Adrenal gland (tissue), 12 donors: ENCODE data around the gene CIAPIN1. TPM values are rescaled to one million over a fixed set of nuclear protein-coding genes. Genes with fewer than 3 reads are reported as not detected.

ENCODE experiments used
- DNase-seq, 7 donors: peaks; one replicate each; pipeline ENCODE4 v3.0.0-alpha.2; 2019 to 2020
- H3K27ac ChIP-seq, 5 donors: fragments of 200-600 bp; sonication (generic) in 4 of 5; 1 replicate in 3 of 5; 2 replicates in 2 of 5; pipeline versions ENCODE4 v1.5.1 to v1.8.0; 2016 to 2020; ENCODE audit warnings: mild to moderate bottlenecking in 1 of 5
- H3K27me3 ChIP-seq: fragments of 200-600 bp; 2 replicates; pipeline ENCODE4 v1.8.0; 2021
- H3K36me3 ChIP-seq, 2 donors: fragments of 200-600 bp; replicated peaks in 1 of 2; 1 replicate in 1 of 2; 2 replicates in 1 of 2; pipeline versions ENCODE4 v1.5.1 to v1.8.0; 2018 to 2022
- H3K4me1 ChIP-seq, 2 donors: fragments of 200-600 bp; replicated peaks in 1 of 2; 1 replicate in 1 of 2; 2 replicates in 1 of 2; pipeline versions ENCODE4 v1.5.1 to v1.8.0; 2018 to 2021
- H3K4me3 ChIP-seq, 4 donors: fragments of 200-600 bp; sonication (generic) in 3 of 4; one replicate each; pipeline ENCODE4 v1.5.1; 2016 to 2018
- H3K9me3 ChIP-seq, 3 donors: fragments of 200-600 bp; sonication (generic) in 1 of 3; replicated peaks in 1 of 3; 1 replicate in 2 of 3; 2 replicates in 1 of 3; pipeline versions ENCODE4 v1.5.1 to v1.8.0; 2016 to 2021
- CTCF ChIP-seq, 6 experiments: fragments of 450-650 bp in 4 of 6; fragments of 200-600 bp in 2 of 6; sonication (generic) in 1 of 6; IDR thresholded peaks; 1 replicate in 5 of 6; 2 replicates in 1 of 6; pipeline versions ENCODE4 v1.5.1 to v1.8.0; 2016 to 2021; ENCODE audit warnings: antibody characterized with exemption in 6 of 6, mild to moderate bottlenecking in 2 of 6, moderate library complexity in 1 of 6
- POLR2A ChIP-seq, 2 donors: fragments of 450-650 bp; IDR thresholded peaks; one replicate each; pipeline ENCODE4 v1.6.1; 2017; ENCODE audit warnings: antibody characterized with exemption in 2 of 2, mild to moderate bottlenecking in 2 of 2, moderate library complexity in 1 of 2
- WGBS, 4 donors: extraction: QIAGEN DNeasy Blood & Tissue Kit in 2 of 4; methylation state at CpG; one replicate each; pipeline versions ENCODE4 v1.1.5 to v1.1.7; 2013 to 2017; 5-methylcytosine and 5-hydroxymethylcytosine counted together
- intact Hi-C, 2 donors: fragments of 100-400 bp; cut with DNase I; formaldehyde crosslinking; loops; one replicate each; pipeline versions ENCODE4 v1.14.1 to v1.15.0; 2022 to 2023
- polyA plus RNA-seq, 3 donors: library from polyadenylated mRNA; stranded (reverse); fragments of 200-250 nt in 2 of 3; fragments of 350-450 nt in 1 of 3; fragmentation: Illumina TruSeq in 1 of 3; extraction: RNeasy Lipid Tissue Mini Kit (QIAGEN cat#74804) in 1 of 3; gene quantifications; one replicate each; pipeline ENCODE4 v1.2.3, GENCODE V29; 2013 to 2014
- total RNA-seq, 9 donors: library from RNA; depleted of rRNA in 4 of 9; stranded (reverse); fragments of >200 nt in 4 of 9; fragments of 120-200 nt in 1 of 9; fragmentation: NEBNext Ultra II Directional in 1 of 9; extraction: Animal tissue kit (Norgen Biotek cat#: 25700) in 1 of 9; gene quantifications; one replicate each; pipeline versions ENCODE4 v1.1.0 to v1.2.4, GENCODE V29; 2013 to 2023
- donor health status: healthy with polysubstance abuse.
- donor health status: Bipolar disorder and iron deficiency.
- donor health status: DM: yes; HTN: yes; CAD: no.
- donor health status: DM: no; HTN: no; CAD: no.
- donor health status: DM: no; HTN: no; CAD: no.
- donor health status: DM: yes; HTN: yes; CAD: no.

CIAPIN1 gene
- total and polyA plus RNA-seq, 12 donors = 15.8 to 155 (median 50.7) TPM

- intact Hi-C loops = loop anchor here in 1 of 2 donors (5.0 kb wide), 1 partner anchor 41 kb away; no protein-coding TSS in a partner anchor
- Histone ChIP-seq H3K27ac (peak overlapping the region in 1 of 5 donors; percentile 20), H3K9me3 (no peaks in the 10 kb centered on the region), H3K4me1 (peaks cover 6 to 33% of the 10 kb centered on the region in 2 donors), H3K27me3 (no peaks in the 10 kb centered on the region), H3K4me3 (no peak overlapping the region), H3K36me3 (peaks cover 0 to 39% of the 10 kb centered on the region in 2 donors)
- 27 to 45% (median 38%) methylated on average over 6 to 12 of the region's 12 CpGs for WGBS, 4 donors
- DNase-seq = peak in 4 of 7 donors; percentile 30 to 74 (median 50)
- peak in 5 of 6 experiments; percentile 16 to 54 (median 34) for TF ChIP-seq CTCF (IDR thresholded peaks at IDR 0.05)
- no peak for TF ChIP-seq POLR2A (IDR thresholded peaks at IDR 0.05)
Observed at GRCh38 chr16:57475711-57476339, 28.6 kb upstream of the CIAPIN1 start.

GRCh38 chr16:57474671-57475661 lies 27.8 kb upstream of the CIAPIN1 start:
- intact Hi-C loops = loop anchor here in 1 of 2 donors (5.0 kb wide), 1 partner anchor 42 kb away; no protein-coding TSS in a partner anchor
- 82 to 84% (median 83%) methylated on average over 24 to 30 of the region's 30 CpGs for WGBS, 4 donors
- no peaks in the 10 kb centered on the region for H3K9me3 ChIP-seq
- H3K4me3 ChIP-seq = no peak overlapping the region
- no peak overlapping the region for H3K27ac ChIP-seq
- TF ChIP-seq POLR2A (IDR thresholded peaks at IDR 0.05) = no peak
- TF ChIP-seq CTCF (IDR thresholded peaks at IDR 0.05) = no peak
- peaks cover 14 to 33% of the 10 kb centered on the region in 2 donors for H3K4me1 ChIP-seq
- H3K27me3 ChIP-seq = no peaks in the 10 kb centered on the region
- peaks cover 0 to 47% of the 10 kb centered on the region in 2 donors for H3K36me3 ChIP-seq
- no peak for DNase-seq

- Histone ChIP-seq H3K4me3 (no peak overlapping the region), H3K36me3 (peaks cover 0 to 58% of the 10 kb centered on the region in 2 donors), H3K9me3 (no peaks in the 10 kb centered on the region), H3K27me3 (no peaks in the 10 kb centered on the region), H3K27ac (no peak overlapping the region), H3K4me1 (peaks cover 14 to 25% of the 10 kb centered on the region in 2 donors)
- no peak for DNase-seq
- TF ChIP-seq CTCF (IDR thresholded peaks at IDR 0.05) (no peak), POLR2A (IDR thresholded peaks at IDR 0.05) (no peak)
- intact Hi-C loops = no loop called here
- 72 to 89% (median 84%) methylated on average over 5 to 8 of the region's 8 CpGs for WGBS, 4 donors
Observed at GRCh38 chr16:57473906-57474305, 26.7 kb upstream of the CIAPIN1 start.
